Measurements from ENCODE around the gene METTL15. TPM values are rescaled to one million over a fixed set of nuclear protein-coding genes. Genes with fewer than 3 reads are reported as not detected.
"Not testable (repeated sequence)": the region's sequence is repeated elsewhere in the genome, so short reads cannot be mapped to it uniquely, and the experiment has no call there.

METTL15 gene
- total and polyA plus RNA-seq, 2 experiments from 2014 or later = 9.0 to 19.8 TPM

GRCh38 chr11:28087192-28087591 lies 21.0 kb upstream of the METTL15 start:
- H2AFZ ChIP-seq; H3K4me3 Mint-ChIP-seq; H3K27me3 Mint-ChIP-seq (ENCODE audit: insufficient read depth, low read depth, poor library complexity); H3F3A ChIP-seq (replicated peaks; ENCODE audit: low read depth); H3K79me2 ChIP-seq (replicated peaks; ENCODE audit: insufficient read depth); DNase-seq (ENCODE audit: low spot score); H3K4me3 ChIP-seq; H4K20me1 ChIP-seq (replicated peaks; ENCODE audit: insufficient read depth); H3K9me2 ChIP-seq (ENCODE audit: insufficient read depth); H3K4me1 ChIP-seq (ENCODE audit: insufficient read depth); H3K27me3 ChIP-seq (ENCODE audit: insufficient read depth); H3K9me3 Mint-ChIP-seq; H3K27ac ChIP-seq (ENCODE audit: low read depth); H3K4me1 Mint-ChIP-seq; ATAC-seq; H3K27ac Mint-ChIP-seq; H3K4me2 ChIP-seq: not testable (repeated sequence)
- H3K36me3 ChIP-seq (ENCODE audit: insufficient read depth) = peaks cover 22% of the 10 kb centered on the region
- peaks cover 11% of the 10 kb centered on the region; the same call in 2 of the 3 replicates for H3K36me3 Mint-ChIP-seq (ENCODE audit: low read depth)

GRCh38 chr11:28087693-28088092 lies 20.5 kb upstream of the METTL15 start:
- not testable (repeated sequence) for H3K27ac ChIP-seq (ENCODE audit: low read depth); H3K79me2 ChIP-seq (replicated peaks; ENCODE audit: insufficient read depth); H3K27me3 Mint-ChIP-seq (ENCODE audit: insufficient read depth, low read depth, poor library complexity); H3K4me3 Mint-ChIP-seq; H3K36me3 Mint-ChIP-seq (ENCODE audit: low read depth); H3K9me3 Mint-ChIP-seq; H2AFZ ChIP-seq; H3K9me2 ChIP-seq (ENCODE audit: insufficient read depth); H4K20me1 ChIP-seq (replicated peaks; ENCODE audit: insufficient read depth); H3F3A ChIP-seq (replicated peaks; ENCODE audit: low read depth); H3K4me2 ChIP-seq; H3K27me3 ChIP-seq (ENCODE audit: insufficient read depth); H3K4me1 ChIP-seq (ENCODE audit: insufficient read depth); DNase-seq (ENCODE audit: low spot score); H3K4me1 Mint-ChIP-seq; H3K4me3 ChIP-seq; H3K27ac Mint-ChIP-seq; ATAC-seq
- peaks cover 17% of the 10 kb centered on the region for H3K36me3 ChIP-seq (ENCODE audit: insufficient read depth)

- Histone ChIP-seq H3K9me2 (ENCODE audit: insufficient read depth) (no peaks in the 10 kb centered on the region), H3K36me3 (ENCODE audit: insufficient read depth) (peaks cover 14% of the 10 kb centered on the region), H3K27ac (ENCODE audit: low read depth) (no peak overlapping the region), H3F3A (replicated peaks; ENCODE audit: low read depth) (no peaks in the 10 kb centered on the region), H2AFZ (no peak overlapping the region), H3K4me1 (ENCODE audit: insufficient read depth) (no peaks in the 10 kb centered on the region), H3K79me2 (replicated peaks; ENCODE audit: insufficient read depth) (no peaks in the 10 kb centered on the region), H4K20me1 (replicated peaks; ENCODE audit: insufficient read depth) (no peaks in the 10 kb centered on the region), H3K4me3 (no peak overlapping the region), H3K27me3 (ENCODE audit: insufficient read depth) (no peaks in the 10 kb centered on the region), H3K4me2 (no peak overlapping the region)
- H3K27ac Mint-ChIP-seq = no peak overlapping the region
- H3K4me1 Mint-ChIP-seq = no peaks in the 10 kb centered on the region
- peaks cover 10% of the 10 kb centered on the region; the same call in 2 of the 3 replicates for H3K36me3 Mint-ChIP-seq (ENCODE audit: low read depth)
- no peak for ATAC-seq
- no peak overlapping the region for H3K4me3 Mint-ChIP-seq
- no peaks in the 10 kb centered on the region for H3K9me3 Mint-ChIP-seq
- H3K27me3 Mint-ChIP-seq (ENCODE audit: insufficient read depth, low read depth, poor library complexity) = no peaks in the 10 kb centered on the region
- no peak for DNase-seq (ENCODE audit: low spot score)
- TF ChIP-seq ZNF462 (CRISPR knock-in tag; IDR thresholded peaks at IDR 0.05) (no peak), JUNB (IDR thresholded peaks at IDR 0.05; ENCODE audit: unreplicated experiment) (no peak), EZH2phosphoT487 (IDR thresholded peaks at IDR 0.05; ENCODE audit: unreplicated experiment) (no peak), NANOG (IDR thresholded peaks at IDR 0.05; ENCODE audit: borderline replicate concordance) (no peak), ZNF114 (CRISPR knock-in tag; IDR thresholded peaks at IDR 0.05) (no peak), STAT1 (IDR thresholded peaks at IDR 0.05; ENCODE audit: unreplicated experiment) (no peak), ETS1 (IDR thresholded peaks at IDR 0.05) (no peak)
Observed at GRCh38 chr11:28089378-28089777, 18.8 kb upstream of the METTL15 start.

All from GM23338 (cell line).